A549 (cell line): ENCODE results near the gene PGF.

Experiments
- BHLHE40 ChIP-seq: IDR thresholded peaks from 2 replicates; pipeline ENCODE4 v1.6.1; 2012; ENCODE audit warnings: low read depth, low read length, inconsistent platforms
- CEBPB ChIP-seq, 2 experiments: fragments of >200 bp in 1 of 2; sonication (Bioruptor Twin) in 1 of 2; formaldehyde crosslinking in 1 of 2; IDR thresholded peaks; 2 replicates each; pipeline ENCODE4 v1.6.1; 2012 to 2016
- EP300 ChIP-seq, 2 experiments: fragments of >200 bp; sonication (Bioruptor Twin); formaldehyde crosslinking; IDR thresholded peaks; 2 replicates in 1 of 2; 3 replicates in 1 of 2; pipeline ENCODE4 v1.6.1; 2016 to 2017
- KDM5A ChIP-seq: fragments of 200-600 bp; sonication (generic); IDR thresholded peaks from 2 replicates; pipeline ENCODE4 v1.6.1; 2016; ENCODE audit warnings: antibody characterized with exemption, mild to moderate bottlenecking
- NR3C1 ChIP-seq: fragments of >200 bp; sonication (Bioruptor Twin); formaldehyde crosslinking; IDR thresholded peaks from 3 replicates; pipeline ENCODE4 v1.6.1; 2017
- POLR2A ChIP-seq: IDR thresholded peaks from 2 replicates; pipeline ENCODE4 v1.6.1; 2012; ENCODE audit warnings: mild to moderate bottlenecking, low read length
- RAD21 ChIP-seq, 2 experiments: fragments of >200 bp in 1 of 2; sonication (Bioruptor Twin) in 1 of 2; formaldehyde crosslinking in 1 of 2; IDR thresholded peaks in 1 of 2; conservative IDR thresholded peaks in 1 of 2; 2 replicates in 1 of 2; 3 replicates in 1 of 2; pipeline ENCODE4 v1.6.1; 2012 to 2018; ENCODE audit warnings: inconsistent platforms in 1 of 2
- RCOR1 ChIP-seq: fragments of 150-350 bp; IDR thresholded peaks from 2 replicates; pipeline ENCODE4 v1.6.1; 2014; ENCODE audit warnings: antibody characterized with exemption, low read length, low read depth
- REST ChIP-seq: fragments of 200-600 bp; sonication (generic); IDR thresholded peaks from 2 replicates; pipeline ENCODE4 v1.6.1; 2016; ENCODE audit warnings: antibody characterized with exemption, mild to moderate bottlenecking, moderate library complexity
- TF ChIP-seq, protein P1 (sequence below): IDR thresholded peaks from 2 replicates; pipeline ENCODE4 v1.6.1; 2012
- TF ChIP-seq, protein P2 (sequence below): fragments of >200 bp; sonication (Bioruptor Twin); formaldehyde crosslinking; IDR thresholded peaks from 3 replicates; pipeline ENCODE4 v1.5.1; 2016

GRCh38 chr14:74912111-74912510 is 43.3 kb downstream of the PGF start:
- TF ChIP-seq RCOR1 (no peak), NR3C1 (no peak), POLR2A (no peak), BHLHE40 (no peak), KDM5A (no peak), CEBPB (IDR thresholded peaks at IDR 0.05) (no peak), RAD21 (conservative IDR thresholded peaks at IDR 0.05 in 1 of 2, IDR thresholded peaks at IDR 0.05 in 1 of 2) (no peak), REST (no peak), EP300 (IDR thresholded peaks at IDR 0.05) (no peak)
- TF ChIP-seq, protein P1, sequence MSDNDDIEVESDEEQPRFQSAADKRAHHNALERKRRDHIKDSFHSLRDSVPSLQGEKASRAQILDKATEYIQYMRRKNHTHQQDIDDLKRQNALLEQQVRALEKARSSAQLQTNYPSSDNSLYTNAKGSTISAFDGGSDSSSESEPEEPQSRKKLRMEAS, result no peak
- TF ChIP-seq, protein P2, sequence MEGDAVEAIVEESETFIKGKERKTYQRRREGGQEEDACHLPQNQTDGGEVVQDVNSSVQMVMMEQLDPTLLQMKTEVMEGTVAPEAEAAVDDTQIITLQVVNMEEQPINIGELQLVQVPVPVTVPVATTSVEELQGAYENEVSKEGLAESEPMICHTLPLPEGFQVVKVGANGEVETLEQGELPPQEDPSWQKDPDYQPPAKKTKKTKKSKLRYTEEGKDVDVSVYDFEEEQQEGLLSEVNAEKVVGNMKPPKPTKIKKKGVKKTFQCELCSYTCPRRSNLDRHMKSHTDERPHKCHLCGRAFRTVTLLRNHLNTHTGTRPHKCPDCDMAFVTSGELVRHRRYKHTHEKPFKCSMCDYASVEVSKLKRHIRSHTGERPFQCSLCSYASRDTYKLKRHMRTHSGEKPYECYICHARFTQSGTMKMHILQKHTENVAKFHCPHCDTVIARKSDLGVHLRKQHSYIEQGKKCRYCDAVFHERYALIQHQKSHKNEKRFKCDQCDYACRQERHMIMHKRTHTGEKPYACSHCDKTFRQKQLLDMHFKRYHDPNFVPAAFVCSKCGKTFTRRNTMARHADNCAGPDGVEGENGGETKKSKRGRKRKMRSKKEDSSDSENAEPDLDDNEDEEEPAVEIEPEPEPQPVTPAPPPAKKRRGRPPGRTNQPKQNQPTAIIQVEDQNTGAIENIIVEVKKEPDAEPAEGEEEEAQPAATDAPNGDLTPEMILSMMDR, result no peak
